Stimulated activated CD4-positive, alpha-beta T cell treated with anti-CD3 and anti-CD28 coated beads, Interleukin-15, amount 100 ng/mL, for 48 hours (primary cell): Measurements from ENCODE around the gene MLX.

Experiments
- DNase-seq, 2 donors: peaks; one replicate each; pipeline ENCODE4 v3.0.0-alpha.2; 2020; ENCODE audit warnings: low read depth in 2 of 2

The MLX gene, protein sequence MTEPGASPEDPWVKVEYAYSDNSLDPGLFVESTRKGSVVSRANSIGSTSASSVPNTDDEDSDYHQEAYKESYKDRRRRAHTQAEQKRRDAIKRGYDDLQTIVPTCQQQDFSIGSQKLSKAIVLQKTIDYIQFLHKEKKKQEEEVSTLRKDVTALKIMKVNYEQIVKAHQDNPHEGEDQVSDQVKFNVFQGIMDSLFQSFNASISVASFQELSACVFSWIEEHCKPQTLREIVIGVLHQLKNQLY

DNA sequence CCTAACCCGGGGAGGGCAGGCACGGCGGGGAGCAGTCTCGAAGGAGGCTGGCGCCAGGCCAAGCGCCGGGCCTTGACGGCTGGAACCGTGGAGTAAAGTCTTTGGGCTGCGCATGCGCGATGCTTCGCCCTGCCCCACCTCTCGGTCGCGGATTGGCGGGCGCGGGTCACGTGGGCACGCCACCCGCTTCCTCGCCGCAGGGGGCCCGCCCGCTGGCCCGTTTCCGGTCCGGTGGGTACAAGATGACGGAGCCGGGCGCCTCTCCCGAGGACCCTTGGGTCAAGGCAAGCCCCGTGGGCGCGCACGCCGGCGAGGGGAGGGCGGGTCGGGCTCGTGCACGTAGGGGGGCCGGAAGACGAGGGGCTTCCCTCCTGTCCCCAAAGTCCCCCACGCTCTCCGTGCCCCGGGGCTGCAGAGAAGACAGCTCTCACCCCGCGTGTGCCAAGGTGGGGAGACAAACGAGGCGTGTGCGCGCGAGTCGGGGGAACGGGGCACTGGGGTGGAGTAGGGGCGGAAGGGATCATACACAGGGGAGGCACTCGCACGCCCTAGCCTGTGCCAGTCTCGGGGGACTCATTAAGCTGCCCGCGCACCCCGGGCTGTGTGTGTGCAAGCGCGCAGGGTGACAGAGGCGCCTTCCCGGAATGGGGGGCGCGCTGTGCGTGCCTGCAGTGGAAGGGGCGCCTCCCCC lies at the start of gene MLX:
Gene MLX (plus strand): TSS at position 218 of the 691 bp plus-strand sequence. CDS start 25 bp downstream, at position 243.
- peak; percentile 83 to 87 for DNase-seq

DNA sequence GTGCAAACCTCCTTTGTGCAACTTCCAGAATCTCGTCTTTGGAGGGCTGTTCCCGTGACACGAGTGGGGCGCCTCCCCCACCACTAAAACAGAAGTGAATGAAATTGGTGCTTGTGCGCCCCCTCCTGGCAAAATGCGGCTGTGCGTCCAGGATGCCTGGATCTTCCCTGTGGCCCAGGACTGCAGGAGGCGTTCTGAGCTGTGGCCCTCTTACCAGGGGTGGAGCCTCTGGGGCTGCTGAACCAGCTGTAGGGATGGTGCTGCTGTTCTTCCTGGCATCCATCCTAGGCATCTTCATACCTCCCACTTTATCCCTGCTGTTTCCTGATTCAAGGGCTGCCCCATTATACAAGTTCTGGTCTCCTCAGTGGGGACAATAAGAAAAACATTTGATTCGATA lies 49.4 kb upstream of the MLX start:
- DNase-seq, result peak; percentile 58 to 74

DNA sequence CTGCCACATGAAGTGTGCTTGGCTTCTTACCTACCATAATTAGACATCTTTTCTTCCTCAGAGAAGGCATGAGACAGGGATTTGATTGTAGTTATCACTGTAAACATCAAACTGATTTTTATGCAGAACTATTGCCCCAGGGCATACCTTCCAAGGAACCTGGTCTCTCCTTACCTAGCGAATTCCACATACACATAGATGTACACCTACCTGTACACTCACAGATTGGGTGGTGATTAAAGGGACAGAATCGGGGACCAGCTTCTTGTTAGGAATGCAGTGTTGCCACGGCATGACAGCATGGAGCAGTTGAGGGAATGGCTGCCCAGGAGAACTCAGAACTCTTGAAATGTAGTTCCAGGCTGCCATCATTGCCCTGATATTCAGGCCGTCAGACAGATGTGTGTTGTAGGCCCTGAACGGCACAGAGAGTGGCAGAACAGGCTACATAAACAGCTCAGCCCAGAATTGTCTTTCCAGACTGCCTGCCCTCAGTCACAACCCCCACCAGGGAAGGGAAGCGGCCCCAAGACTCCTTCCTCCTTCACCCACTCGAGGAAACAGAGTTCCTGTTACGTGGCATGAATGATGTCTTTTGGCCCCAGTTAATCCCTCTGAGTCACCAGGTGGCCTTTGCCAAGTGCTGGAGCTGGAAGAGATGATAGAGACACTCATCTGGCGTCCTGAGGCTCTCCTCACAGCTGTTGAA lies 48.7 kb upstream of the MLX start:
- DNase-seq, result no peak

DNA sequence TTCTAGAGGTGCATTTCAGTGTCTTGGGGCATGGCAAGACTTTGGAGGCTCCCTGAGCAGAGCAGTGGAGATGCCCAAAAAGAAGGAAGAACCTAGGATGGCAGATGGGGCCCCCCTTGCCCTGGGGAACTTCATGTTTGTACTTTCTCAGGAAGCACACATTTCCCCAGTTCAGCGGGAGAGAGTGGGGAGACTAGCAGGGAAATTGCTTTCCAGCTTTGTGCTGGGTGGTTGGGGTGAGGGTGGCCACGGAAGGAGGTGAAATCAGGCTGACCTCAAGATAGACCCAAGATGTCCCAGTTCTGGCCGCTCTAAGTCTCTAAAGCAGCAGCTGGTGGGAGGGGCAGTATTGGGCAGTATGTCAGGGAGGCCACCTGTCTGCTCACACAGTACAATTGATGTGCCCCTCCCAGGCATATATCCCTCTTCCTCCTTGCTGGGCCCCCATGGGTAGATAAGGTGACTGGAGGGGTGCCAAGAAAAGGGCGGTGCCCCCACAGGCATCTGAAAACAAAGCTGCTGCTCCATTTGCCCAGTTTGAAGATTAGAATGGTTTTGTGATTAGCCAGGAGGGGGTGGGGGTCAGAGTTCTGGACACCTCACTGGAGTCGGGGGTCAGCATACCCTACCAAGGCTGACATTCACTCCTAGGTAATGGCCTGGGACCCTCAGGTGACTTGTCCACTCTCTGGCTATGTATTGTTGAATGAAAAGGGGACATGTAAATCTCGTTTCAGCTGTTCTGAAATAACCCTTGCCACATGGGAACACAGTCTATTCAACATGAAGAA lies 48.0 kb upstream of the MLX start:
- DNase-seq, result no peak

DNA sequence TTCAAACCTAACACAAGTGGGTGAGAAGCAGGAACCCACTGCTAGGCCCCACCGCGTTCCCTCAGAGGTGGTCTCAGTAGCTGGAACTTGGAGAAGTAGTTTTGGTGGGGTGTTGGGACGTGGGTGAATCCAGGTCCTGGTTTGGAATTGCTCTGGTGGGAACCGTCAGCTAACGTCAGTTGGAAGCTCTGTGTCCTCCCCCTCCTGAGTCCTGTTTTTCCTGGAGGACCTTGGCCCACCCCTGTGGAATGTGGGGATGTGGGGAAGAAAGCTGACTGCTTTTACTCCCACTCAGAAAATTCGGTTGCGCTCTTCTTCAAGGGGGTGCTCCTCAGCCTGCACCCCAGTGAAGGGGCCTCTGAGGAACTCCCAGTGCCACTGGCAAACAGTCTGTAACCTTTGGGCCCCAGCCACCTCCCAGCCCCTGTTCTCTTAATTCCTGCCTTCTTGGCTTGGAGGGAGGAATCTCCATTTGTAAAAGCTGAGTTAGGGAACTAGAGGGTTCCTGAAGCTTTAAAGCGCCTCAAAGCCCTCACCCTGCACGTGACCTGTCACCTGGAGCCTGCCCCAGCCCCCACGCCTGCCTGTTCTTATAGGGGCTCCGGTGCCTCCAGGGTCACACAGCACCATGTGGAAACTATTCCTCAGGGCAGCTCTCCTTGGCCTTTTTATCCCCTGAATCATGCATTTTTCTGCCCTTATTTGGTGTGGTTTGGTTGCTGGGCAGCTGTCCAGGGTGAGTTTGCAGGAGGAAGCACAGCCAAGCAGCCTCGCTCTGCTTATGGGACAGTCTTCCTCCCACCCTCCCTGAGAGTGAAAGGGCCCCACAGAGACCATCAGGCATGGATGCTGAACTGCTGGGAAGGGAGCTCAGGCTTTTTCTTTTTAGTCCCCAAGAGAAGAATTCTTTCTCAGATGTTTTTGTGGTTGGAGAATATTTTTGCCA lies 47.1 kb upstream of the MLX start:
- no peak for DNase-seq

DNA sequence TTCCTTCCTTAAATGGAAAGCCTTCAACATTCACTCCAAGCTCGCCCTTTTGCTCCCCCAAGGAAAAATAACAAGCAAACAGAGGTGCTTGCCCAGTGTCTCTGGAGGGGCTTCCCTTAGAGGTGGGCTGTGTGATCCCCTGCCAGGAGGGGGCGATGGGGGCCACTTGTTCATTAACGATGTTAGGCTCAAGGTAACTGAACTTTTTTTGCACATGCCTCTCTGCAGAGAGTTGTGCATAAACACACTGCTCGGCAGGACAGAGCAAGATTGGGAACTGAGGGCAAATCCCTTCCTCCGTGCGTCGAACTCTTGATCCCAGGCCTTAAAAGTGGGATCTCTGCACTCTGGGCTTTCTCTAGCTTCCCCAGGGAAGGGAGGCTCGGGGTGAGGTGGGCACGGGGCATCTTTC lies 46.4 kb upstream of the MLX start:
- no peak for DNase-seq

DNA sequence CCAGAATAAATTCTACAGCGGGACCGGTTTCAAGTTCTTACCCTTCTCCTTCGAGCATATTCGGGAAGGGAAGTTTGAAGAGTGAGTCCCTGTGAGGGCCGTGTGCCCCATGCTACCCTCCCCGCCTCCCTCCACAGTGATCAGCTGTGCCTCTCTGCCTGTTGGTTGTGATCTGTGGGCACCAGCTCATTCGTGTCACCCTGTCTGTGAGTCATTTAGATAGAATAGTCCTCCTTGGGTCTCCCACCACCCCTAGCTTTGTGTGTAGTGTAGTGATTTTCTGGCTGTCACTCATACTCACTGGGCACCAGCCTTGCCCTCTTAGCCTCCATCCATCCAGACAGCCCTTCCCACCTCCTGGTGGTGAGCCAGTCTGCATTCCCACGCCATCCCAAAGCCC lies 45.9 kb upstream of the MLX start:
- DNase-seq, result no peak

DNA sequence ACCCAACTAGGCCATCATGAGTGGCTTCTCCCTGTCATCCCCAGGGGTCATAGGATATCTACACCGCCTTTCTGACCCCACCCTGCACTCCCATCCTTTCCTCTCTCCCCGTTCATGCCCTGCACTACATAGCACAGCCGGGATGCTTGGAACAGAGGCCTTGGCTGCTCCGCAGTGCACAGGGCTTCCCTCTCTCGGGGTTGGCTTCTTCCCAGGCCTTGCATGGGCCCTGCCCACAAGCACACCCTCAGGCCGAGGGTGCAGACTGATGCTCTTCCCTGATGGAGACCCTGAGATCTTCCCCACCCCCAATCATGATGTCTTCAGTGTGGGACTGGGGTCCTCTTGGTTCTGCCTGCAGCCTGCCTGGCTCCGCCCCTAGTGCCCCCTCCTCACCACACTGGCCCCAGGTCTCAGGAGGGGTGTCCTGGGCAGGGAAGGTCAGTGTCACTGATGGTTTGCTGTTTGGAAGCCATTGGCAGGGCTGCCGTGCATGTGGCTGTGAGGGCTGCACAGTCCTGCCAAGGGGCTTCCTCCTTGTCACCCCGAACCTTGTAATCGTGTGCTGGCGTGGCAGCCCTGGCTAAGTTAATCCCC lies 45.1 kb upstream of the MLX start:
- no peak for DNase-seq

DNA sequence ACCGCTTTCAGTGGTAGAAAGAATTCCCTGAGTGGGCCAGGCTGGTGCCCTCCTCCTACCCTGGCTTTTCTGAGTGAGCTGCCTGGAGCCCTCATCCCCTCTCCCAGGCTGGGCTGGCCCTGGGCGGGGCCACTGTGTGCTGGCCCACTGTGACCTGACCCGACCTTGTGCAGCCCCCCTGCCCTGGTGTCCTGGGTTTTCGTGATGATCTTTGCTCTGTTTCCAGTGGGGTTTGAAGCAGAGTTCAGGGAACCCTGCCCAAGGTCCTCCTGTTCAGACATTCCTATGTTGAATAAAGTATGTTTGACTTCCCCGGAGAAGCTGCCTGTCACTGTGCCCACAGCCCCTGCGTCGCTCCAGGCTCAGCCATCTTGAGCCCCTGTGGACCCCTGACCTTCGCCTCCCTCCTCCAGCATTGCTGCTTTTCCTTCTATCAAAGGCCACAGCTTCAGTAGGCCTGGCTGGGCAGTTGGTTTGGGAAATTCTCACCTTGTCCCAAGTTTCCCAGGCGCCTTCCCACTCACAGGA lies 44.6 kb upstream of the MLX start:
- no peak for DNase-seq

DNA sequence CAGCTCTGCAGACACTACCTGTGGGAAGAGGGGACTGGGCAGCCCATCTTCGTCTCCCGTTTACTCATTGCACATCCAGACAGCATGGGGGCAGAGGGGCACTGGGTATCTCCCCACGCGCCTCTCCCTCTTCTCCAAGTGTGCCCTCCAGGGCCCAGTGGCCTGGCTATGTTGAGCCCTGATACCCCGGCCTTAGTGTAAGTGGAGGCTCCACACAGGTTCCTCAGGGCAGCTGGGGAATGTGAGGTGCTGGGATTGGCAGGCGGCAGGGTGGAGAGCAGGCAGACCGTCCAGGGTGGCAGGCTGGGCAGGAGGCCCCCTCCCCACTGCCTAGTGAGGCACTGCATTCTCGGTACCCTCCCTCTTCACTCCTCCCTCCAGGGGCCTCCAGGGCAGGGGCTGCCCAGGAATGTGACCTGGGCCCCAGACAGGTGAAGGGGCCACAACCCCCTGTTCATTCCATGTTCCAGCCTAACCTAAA lies 44.1 kb upstream of the MLX start:
- DNase-seq, result no peak

DNA sequence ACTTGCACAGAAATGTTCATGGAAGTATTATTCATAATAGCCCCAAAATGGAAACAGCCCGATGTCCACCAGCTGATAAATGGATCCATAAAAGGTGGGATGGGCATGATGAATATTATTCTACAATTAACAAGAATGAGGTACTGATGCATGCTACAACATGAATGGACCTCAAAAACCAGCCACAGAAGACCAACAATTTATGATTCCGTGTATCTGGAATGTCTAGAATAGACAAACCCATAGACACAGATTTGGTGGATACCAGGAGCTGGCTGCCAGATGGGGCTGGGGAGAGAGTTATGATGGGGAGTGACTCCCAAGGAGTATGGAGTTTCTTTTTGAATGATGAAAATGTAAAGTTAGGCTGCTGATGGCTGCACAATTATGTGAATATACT lies 41.7 kb upstream of the MLX start:
- no peak for DNase-seq

DNA sequence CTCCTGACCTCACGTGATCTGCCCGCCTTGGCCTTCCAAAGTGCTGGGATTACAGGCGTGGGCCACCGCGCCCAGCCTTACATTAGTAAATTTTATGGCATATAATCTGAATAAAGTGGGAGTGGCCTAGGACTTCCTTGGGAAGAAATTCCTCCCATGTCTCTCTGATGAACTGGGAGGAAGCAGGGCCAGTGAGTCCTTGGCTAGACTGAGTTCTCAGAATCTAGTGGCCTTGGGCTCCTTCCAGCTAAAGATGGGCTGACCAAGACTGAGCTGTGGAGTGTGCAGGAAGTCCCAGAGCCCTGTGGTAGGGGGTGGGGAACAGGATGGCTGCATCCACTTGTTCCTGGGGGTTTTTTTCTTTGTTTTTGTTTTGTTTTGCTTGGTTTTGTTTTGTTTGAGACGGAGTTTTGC lies 40.9 kb upstream of the MLX start:
- no peak for DNase-seq

DNA sequence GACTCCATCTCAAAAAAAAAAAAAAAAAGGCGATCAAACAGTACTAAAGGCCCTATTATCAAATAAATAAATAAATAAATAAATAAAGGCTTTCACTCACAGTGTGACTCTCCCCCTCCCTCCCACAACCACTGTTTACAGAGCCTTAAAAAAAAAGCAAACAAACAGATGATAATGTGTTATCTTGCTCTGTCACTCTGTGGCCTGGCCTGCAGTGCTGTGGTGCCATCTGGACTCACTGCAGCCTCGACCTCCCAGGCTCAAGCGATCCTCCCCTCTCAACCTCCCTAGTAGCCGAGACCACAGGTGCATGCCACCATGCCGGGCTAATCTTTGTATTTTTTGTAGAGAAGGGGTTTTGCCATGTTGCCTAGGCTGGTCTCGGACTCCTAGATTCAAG lies 39.0 kb upstream of the MLX start:
- DNase-seq, result no peak

DNA sequence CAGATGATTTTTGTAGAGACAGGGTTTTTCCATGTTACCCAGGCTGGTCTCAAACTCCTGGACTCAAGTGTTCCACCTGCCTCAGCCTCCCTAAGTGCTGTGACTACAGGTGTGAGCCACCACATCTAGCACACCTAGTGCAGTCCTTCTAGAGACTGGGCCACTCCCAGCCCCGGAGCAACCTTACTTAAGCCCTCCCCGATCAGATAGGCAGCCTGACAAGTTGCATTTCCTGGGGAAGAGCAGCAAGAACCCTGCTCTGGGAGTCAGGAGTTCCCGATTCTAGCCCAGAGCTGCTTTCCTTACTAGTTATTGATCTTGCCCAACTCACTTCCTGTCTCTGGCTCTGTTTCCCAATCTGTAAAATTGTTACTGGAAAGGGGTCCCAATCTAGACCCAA lies 37.8 kb upstream of the MLX start:
- DNase-seq, result no peak

DNA sequence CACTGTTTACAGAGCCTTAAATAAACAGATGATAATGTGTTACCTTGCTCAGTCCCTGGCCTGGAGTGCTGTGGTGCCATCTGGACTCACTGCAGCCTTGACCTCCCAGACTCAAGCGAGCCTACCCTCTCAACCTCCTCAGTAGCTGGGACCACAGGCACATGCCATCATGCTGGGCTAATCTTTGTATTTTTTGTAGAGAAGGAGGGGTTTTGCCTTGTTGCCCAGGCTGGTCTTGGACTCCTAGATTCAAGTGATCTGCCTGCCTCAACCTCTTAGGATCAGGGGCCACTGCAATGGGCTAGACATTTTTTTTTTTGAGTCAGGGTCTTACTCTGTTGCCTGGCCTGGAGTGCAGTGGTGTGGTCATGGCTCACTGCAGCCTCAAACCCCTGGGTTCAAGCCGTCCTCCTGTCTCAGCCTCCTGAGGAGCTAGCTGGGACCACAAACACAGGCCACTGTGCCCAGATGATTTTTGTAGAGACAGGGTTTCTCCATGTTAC lies 35.9 kb upstream of the MLX start:
- DNase-seq, result no peak

DNA sequence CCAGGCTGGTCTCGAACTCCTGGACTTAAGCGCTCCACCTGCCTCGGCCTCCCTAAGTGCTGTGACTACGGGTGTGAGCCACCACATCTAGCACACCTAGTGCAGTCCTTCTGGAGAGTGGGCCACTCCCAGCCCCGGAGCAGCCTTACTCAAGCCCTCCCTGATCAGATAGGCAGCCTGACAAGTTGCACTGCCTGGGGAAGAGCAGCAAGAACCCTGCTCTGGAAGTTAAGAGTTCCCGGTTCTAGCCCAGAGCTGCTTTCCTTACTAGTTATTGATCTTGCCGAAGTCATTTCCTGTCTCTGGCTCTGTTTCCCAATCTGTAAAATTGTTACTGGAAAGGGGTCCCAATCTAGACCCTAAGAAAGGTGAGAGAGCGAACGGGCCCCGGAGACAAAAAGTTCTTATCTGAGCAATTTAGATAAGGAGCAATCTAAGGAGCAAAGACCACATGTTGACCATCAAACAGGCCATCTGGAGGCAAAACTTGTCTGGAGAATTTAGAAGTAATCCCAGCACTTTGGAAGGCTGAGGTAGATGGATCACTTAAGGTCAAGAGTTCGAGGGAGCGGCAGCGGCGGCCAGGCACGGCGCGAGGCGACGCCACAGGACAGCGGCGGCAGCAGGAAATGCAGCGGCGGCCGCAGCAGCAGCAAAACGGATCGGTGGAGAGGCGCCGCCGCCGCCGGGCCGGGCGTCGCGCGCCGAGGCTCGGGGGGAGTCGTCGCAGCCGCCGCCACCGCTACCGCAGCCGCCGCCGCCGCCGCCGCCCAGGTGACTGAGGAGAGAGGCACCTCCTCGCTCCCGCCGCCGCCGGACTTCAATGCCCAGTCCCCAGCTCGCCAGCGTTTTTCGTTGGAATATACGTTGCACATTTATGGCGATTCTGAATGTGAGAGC lies 35.2 kb upstream of the MLX start:
- DNase-seq, result peak in 1 of 2 donors; percentile 25

DNA sequence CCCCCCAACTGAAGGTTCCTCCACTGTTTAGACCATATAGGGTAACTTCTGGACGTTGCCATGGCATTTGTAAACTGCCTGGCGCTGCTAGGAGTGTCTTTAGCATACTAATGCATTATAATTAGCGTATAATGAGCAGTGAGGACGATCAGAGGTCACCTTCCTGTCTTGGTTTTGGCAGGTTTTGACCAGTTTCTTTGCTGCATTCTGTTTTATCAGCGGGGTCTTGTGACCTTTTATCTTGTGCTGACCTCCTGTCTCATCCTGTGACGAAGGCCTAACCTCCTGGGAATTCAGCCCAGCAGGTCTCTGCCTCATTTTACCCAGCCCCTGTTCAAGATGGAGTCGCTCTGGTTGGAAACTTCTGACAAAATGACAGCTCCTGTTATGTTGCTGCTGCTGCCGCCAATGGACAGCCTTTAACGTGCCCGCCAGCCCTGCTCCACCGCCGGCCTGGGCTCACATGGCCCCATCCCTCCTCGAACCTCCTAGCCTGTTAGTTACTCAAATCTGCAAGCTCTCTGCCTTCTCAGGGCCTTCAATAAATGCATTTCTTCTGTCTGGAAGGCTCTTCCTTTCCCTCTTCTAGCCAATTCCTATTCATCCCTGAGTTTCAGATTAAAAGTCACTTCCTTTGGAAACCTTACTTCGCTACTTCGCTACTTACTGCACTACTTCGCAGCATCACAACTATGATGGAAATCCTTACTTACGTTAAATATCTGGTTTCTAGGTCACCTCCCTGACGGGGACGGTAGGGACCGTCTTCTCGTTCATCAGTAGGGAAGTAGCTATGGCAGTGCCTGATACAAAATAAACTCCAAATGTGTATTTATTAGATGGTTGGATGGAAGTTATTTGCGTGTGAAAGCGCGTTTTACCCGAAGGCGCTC lies 31.5 kb upstream of the MLX start:
- DNase-seq, result no peak

DNA sequence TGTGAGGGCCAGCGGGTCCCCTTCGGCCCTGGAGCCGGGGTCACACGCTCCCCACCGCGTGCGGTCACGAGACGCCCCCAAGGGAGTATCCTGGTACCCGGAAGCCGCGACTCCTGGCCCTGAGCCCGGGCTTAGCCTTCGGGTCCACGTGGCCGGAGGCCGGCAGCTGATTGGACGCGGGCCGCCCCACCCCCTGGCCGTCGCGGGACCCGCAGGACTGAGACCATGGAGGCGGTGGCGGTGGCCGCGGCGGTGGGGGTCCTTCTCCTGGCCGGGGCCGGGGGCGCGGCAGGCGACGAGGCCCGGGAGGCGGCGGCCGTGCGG lies 30.9 kb upstream of the MLX start, which contains the start of gene NAGLU:
Gene NAGLU (plus strand): TSS at position 194 of the 324 bp plus-strand sequence. CDS start 32 bp downstream, at position 226.
- DNase-seq, result peak; percentile 75 to 85
